Central memory CD8-positive, alpha-beta T cell (primary cell): ENCODE results near the gene KCNK6.

Source experiments
- ATAC-seq: fragments of 150-1000 bp; cut with Tn5 transposase; replicated peaks from 2 replicates; pipeline ENCODE4 v1.10.0; 2022; ENCODE audit warnings: mild to moderate bottlenecking, moderate FRiP score, moderate number of reproducible peaks; ENCODE audit not compliant: poor library complexity, severe bottlenecking; ENCODE audit errors: extremely low read depth
- DNase-seq, 2 donors: peaks; one replicate each; pipeline ENCODE4 v3.0.0; 2021; ENCODE audit warnings: low spot score in 2 of 2
- H3K27ac Mint-ChIP-seq: one replicate; pipeline ENCODE4 v1.8.0; 2022; ENCODE audit warnings: low read depth, mild to moderate bottlenecking, moderate library complexity, mixed read lengths
- H3K27me3 Mint-ChIP-seq: one replicate; pipeline ENCODE4 v1.8.0; 2022; ENCODE audit warnings: mixed read lengths
- H3K36me3 Mint-ChIP-seq: one replicate; pipeline ENCODE4 v1.8.0; 2022; ENCODE audit warnings: mild to moderate bottlenecking, moderate library complexity, mixed read lengths; ENCODE audit not compliant: insufficient read depth
- H3K4me1 Mint-ChIP-seq: one replicate; pipeline ENCODE4 v1.8.0; 2022; ENCODE audit warnings: mixed read lengths
- H3K4me3 Mint-ChIP-seq: one replicate; pipeline ENCODE4 v1.8.0; 2022; ENCODE audit warnings: mild to moderate bottlenecking, moderate library complexity, mixed read lengths
- H3K9me3 Mint-ChIP-seq: one replicate; pipeline ENCODE4 v1.8.0; 2022; ENCODE audit warnings: mixed read lengths

The KCNK6 gene

GRCh38 chr19:38319421-38320258 is at the start of gene KCNK6:
Gene KCNK6 (plus strand): TSS chr19:38319845. CDS start chr19:38319951, 106 bp downstream.
- H3K4me1 Mint-ChIP-seq = peaks cover 54% of the 10 kb centered on the region
- DNase-seq = no peak
- peak within 1 kb of the TSS; percentile 75 for H3K27ac Mint-ChIP-seq
- H3K4me3 Mint-ChIP-seq = peak within 1 kb of the TSS; percentile 83
- no peak for ATAC-seq
- no peaks in the 10 kb centered on the region for H3K27me3 Mint-ChIP-seq
- no peaks in the 10 kb centered on the region for H3K9me3 Mint-ChIP-seq
- H3K36me3 Mint-ChIP-seq = peaks cover 11% of the 10 kb centered on the region

- H3K9me3 Mint-ChIP-seq = no peaks in the 10 kb centered on the region
- H3K4me1 Mint-ChIP-seq = peaks cover 4% of the 10 kb centered on the region
- DNase-seq = no peak
- H3K36me3 Mint-ChIP-seq = no peaks in the 10 kb centered on the region
- peaks cover 6% of the 10 kb centered on the region for H3K27me3 Mint-ChIP-seq
- H3K4me3 Mint-ChIP-seq = no peak overlapping the region
- ATAC-seq = no peak
- no peak overlapping the region for H3K27ac Mint-ChIP-seq
These were observed 49.0 kb upstream of the KCNK6 start for GRCh38 chr19:38270587-38271167.

DNA sequence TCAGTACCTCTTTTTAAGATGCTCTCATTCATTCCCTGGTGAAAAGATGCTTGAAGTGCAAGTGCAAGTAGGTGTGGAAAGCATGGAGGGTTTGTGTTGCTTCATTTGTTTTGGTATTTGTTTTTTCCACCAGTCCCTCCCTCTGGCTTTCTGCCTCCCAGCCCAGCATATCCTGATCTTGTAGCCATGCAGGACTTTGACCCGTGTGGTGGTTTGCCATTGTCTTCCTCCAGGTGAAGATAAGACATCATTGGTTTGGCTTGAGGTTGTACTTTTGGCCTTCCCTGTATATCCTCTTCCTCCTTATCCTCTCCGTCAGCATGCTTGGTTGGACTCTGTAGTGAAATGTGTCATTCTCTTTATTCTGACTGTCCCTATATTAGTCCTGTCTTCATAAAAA is 46.1 kb upstream of the KCNK6 start:
- Mint-ChIP-seq H3K4me1 (no peaks in the 10 kb centered on the region), H3K4me3 (no peak overlapping the region), H3K27ac (no peak overlapping the region), H3K27me3 (no peaks in the 10 kb centered on the region), H3K36me3 (no peaks in the 10 kb centered on the region), H3K9me3 (no peaks in the 10 kb centered on the region)
- DNase-seq (no peak), ATAC-seq (no peak)

GRCh38 chr19:38274739-38275138 is 44.9 kb upstream of the KCNK6 start:
- no peaks in the 10 kb centered on the region for H3K9me3 Mint-ChIP-seq
- H3K36me3 Mint-ChIP-seq = no peaks in the 10 kb centered on the region
- DNase-seq (no peak), ATAC-seq (no peak)
- H3K4me3 Mint-ChIP-seq = no peak overlapping the region
- H3K27me3 Mint-ChIP-seq = no peaks in the 10 kb centered on the region
- H3K4me1 Mint-ChIP-seq = no peaks in the 10 kb centered on the region
- H3K27ac Mint-ChIP-seq = no peak overlapping the region

DNA sequence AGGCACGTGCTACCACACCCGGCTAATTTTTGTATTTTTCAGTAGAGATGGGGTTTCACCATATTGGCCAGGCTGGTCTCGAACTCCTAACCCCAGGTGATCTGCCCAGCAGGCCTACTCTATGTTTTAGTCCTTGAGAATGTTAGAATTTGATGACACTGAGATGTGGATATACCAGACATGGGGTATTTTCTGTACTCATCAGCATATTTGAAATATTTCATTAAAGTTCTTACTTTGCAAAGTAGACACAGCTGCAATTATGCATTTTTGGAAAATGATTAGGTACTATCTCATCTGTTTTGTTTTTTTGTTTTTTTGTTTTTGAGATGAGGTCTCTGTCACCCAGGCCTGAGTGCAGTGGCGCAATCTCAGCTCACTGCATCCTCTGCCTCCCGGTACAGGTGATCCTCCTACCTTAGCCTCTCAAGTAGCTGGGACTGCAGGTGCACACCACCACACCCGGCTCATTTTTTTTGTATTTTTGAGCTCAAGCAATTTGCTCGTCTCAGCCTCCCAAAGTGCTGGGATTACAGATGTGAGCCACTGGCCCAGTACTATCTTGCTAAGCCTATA is 42.6 kb upstream of the KCNK6 start:
- no peaks in the 10 kb centered on the region for H3K9me3 Mint-ChIP-seq
- no peaks in the 10 kb centered on the region for H3K27me3 Mint-ChIP-seq
- no peak overlapping the region for H3K4me3 Mint-ChIP-seq
- no peak for DNase-seq
- ATAC-seq = no peak
- H3K27ac Mint-ChIP-seq = no peak overlapping the region
- peaks cover 2% of the 10 kb centered on the region for H3K36me3 Mint-ChIP-seq
- H3K4me1 Mint-ChIP-seq = no peaks in the 10 kb centered on the region

- Mint-ChIP-seq H3K27ac (no peak overlapping the region), H3K4me1 (no peaks in the 10 kb centered on the region), H3K27me3 (no peaks in the 10 kb centered on the region), H3K36me3 (peaks cover 2% of the 10 kb centered on the region), H3K9me3 (no peaks in the 10 kb centered on the region), H3K4me3 (no peak overlapping the region)
- no peak for ATAC-seq
- no peak for DNase-seq
These were observed 42.1 kb upstream of the KCNK6 start for GRCh38 chr19:38277549-38277948.

DNA sequence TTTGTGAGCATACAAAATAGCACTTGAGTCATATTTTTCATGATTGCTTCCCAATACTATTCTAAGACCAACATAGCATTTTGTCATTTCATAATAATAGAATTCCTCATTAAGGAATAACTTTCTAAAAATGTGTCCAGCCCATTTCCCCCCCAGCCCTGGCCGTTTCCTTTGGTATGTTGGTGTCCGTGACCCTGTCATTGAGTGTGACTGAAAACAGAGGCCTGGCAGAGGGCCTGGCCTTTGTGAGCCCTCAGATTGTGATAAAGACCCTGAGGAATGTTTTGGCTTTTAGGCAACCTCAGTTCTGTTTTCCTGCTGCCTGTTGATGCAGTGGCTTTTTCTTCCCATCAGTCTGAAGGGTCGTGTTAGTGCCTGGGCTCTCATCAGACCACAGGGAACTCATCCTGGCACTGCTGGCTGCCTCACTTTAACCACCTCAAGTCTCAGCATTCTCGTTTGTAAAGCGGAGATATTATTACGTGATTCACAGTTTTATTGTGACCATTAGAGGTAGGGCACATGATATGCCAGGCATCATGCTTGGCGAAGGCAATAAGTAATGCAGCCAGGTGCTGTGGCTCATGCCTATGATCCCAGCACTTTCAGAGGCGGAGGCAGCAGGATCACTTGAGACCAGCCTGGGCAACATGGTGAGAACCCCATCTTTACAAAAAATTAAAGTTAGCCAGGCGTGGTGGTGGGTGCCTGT is 41.5 kb upstream of the KCNK6 start:
- DNase-seq (no peak), ATAC-seq (no peak)
- H3K36me3 Mint-ChIP-seq = peaks cover 2% of the 10 kb centered on the region
- H3K9me3 Mint-ChIP-seq = no peaks in the 10 kb centered on the region
- no peaks in the 10 kb centered on the region for H3K4me1 Mint-ChIP-seq
- H3K27ac Mint-ChIP-seq = no peak overlapping the region
- H3K27me3 Mint-ChIP-seq = no peaks in the 10 kb centered on the region
- no peak overlapping the region for H3K4me3 Mint-ChIP-seq

- no peaks in the 10 kb centered on the region for H3K9me3 Mint-ChIP-seq
- no peaks in the 10 kb centered on the region for H3K27me3 Mint-ChIP-seq
- H3K4me3 Mint-ChIP-seq = no peak overlapping the region
These were observed 40.9 kb upstream of the KCNK6 start for GRCh38 chr19:38278751-38279150.

GRCh38 chr19:38280030-38280921 is 39.4 kb upstream of the KCNK6 start:
- H3K27ac Mint-ChIP-seq = no peak overlapping the region
- H3K4me3 Mint-ChIP-seq = no peak overlapping the region
- H3K36me3 Mint-ChIP-seq = peaks cover 2% of the 10 kb centered on the region
- ATAC-seq (no peak), DNase-seq (no peak)
- H3K4me1 Mint-ChIP-seq = no peaks in the 10 kb centered on the region
- H3K9me3 Mint-ChIP-seq = no peaks in the 10 kb centered on the region
- no peaks in the 10 kb centered on the region for H3K27me3 Mint-ChIP-seq

More at GRCh38 chr19:38278751-38279150, 40.9 kb upstream of the KCNK6 start:
- DNase-seq = no peak
- Mint-ChIP-seq H3K27ac (no peak overlapping the region), H3K36me3 (peaks cover 2% of the 10 kb centered on the region), H3K4me1 (no peaks in the 10 kb centered on the region)
- no peak for ATAC-seq

DNA sequence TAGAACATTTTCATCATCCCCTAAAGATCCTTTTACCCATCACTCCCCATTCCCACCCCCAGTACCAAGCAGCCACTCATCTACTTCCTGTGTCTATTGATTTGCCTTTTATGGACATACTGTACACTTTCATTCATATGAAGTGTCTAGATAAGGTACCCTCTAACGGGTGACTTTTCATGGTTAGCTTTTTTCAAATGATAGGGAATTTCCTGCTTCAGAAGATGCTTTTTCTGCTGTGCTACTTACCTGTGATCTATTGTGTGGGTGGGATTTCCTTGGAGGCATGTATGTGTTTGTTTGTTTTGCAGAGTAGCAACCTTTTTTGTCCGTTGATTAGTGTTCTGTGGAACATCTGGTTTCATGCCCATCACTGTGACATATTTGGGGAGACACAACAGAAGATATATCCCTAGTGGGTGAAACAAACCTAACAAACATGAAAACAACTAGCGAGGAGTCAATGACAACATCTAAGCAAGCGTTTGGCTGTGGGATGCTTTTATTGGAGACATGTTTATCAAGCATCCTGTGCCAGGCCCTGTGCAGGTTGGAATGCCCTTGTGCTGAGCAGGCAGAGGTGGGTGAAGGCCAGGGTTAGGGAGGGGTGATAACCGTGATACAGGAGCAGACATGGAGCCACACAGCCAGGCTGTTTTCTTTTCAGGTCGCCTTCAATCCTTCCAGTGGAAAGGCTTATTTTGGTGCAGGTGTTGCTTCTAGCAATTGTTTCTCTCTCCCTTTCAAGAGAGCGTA is 37.7 kb upstream of the KCNK6 start:
- DNase-seq (no peak), ATAC-seq (no peak)
- Mint-ChIP-seq H3K4me1 (no peaks in the 10 kb centered on the region), H3K36me3 (peaks cover 4% of the 10 kb centered on the region), H3K9me3 (no peaks in the 10 kb centered on the region), H3K27ac (no peak overlapping the region), H3K4me3 (no peak overlapping the region), H3K27me3 (no peaks in the 10 kb centered on the region)

DNA sequence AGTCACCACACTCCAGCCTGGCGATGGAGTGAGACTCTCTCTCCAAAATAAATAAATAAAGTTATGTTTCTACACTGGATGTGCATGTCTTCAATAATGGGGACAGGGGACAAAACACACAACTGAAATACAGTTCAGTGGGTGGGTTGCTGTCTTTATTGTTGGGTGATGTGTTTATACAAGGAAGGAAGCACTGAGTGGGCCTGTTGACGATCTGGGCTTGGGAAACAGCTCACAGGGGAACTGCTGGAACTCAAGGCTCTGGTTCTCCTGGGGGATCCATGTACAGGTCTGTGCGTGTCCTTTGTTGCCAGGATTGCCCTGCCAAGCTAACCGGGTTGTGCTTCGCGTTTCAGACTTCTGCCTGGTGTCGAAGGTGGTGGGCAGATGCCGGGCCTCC is 36.4 kb upstream of the KCNK6 start:
- peaks cover 6% of the 10 kb centered on the region for H3K36me3 Mint-ChIP-seq
- ATAC-seq (no peak), DNase-seq (no peak)
- H3K9me3 Mint-ChIP-seq = no peaks in the 10 kb centered on the region
- H3K27ac Mint-ChIP-seq = no peak overlapping the region
- H3K27me3 Mint-ChIP-seq = no peaks in the 10 kb centered on the region
- no peak overlapping the region for H3K4me3 Mint-ChIP-seq
- H3K4me1 Mint-ChIP-seq = no peaks in the 10 kb centered on the region
